HG02884 (cell line): ENCODE measurements around the gene PKP4.
"Not testable (repeated sequence)": the region's sequence is repeated elsewhere in the genome, so short reads cannot be mapped to it uniquely, and the experiment has no call there.

Experiments used
- ATAC-seq: cut with Tn5 transposase; IDR thresholded peaks from one replicate; pipeline ENCODE4 v1.9.1; 2021; ENCODE audit warnings: mild to moderate bottlenecking, moderate library complexity; ENCODE audit not compliant: unreplicated experiment

The PKP4 gene

DNA sequence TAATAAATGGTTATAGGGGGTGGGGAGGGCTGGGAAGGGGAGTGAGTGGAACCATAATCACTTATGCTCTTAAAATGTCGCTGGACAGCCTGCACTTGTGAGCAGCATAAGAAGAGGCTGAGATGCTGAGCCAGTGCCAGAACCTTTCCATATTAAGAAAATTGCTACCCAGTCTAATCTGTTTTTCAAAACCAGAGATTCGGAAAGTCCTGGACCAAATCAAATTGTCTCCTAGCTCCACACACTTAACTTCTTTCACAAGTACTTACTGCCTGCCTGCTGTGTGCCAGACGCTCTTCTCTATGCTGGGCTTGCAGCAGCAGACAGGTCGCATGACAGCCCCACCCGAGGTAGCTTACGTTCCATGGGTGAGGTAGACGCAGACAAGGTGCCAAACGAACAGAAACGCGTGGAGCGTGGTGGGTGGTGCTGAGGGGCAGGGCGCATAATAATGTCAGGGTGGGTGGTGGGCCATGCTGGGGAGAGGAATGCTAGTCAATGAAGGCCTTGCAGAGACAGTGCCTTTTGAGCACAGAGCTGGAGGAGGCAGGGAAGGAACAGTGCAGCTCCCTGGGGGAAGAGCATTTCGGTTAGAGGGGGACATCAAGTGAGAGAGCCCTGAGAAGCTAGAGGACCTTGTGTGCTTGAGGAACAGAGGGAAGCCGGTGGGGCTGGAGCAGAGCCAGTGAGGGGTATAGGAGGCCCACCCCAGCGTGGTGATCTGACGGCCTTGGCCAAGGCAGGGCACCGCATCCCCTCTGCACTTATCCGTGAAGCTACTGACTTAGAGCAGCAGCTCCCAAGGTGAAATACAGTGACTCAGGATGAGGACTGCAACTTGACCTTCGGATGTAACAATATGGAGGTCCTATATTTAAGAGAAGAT is 214.9 kb downstream of the PKP4 start:
- no peak for ATAC-seq

DNA sequence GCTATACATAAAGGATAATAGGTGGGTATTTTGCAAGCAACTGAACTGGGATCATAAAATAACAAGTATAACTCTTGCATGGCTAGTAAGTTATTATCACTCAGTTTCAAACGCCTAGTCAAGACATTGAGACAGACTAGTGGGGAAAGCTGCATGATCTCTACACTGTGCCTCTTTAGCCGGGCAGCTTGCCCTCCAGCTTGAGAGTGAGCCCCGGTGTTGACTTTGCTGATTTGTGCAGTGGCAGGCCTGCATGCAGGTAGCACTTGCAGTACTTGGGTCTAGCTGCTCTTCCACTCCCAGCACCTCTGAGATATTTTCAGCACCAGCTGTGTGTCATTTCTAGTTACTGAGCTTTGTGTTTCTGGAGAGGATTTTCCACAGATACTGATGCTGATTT is 219.5 kb downstream of the PKP4 start:
- no peak for ATAC-seq

DNA sequence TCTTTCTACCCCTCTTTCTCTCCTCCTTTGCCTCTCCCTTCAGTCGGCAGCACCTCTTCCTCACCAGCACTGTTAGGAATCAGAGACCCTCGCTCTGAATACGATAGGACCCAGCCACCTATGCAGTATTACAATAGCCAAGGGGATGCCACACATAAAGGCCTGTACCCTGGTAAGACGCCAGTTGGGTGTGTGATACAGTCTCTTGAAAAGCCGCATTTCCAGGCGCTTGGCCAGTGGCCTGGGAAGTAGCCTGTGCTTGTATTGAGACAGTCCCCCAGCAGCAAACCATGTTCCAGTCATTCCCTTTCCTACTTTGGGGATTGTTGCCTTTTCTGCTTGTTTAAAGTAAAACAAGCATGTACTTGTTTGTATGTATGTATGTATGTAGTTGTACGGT is 219.9 kb downstream of the PKP4 start:
- no peak for ATAC-seq

DNA sequence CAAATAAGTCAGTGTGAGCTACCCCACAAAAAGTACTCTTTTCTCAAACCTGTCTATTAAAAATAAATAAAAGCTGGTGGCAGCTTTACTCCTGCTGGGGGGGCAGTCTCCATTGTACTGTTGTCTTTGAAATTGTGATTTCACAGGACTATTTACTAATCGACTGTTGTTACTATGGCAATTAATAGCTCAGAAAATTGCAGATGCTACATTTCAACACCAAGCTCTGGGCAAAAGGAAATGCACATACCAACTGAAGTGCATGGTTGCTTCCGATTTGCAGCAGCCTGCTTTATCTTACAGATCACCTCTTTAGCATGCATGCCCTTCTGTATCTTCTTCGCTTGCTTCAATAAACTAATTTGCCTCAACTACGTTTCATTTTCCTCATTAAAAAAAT is 220.8 kb downstream of the PKP4 start:
- ATAC-seq: no peak

DNA sequence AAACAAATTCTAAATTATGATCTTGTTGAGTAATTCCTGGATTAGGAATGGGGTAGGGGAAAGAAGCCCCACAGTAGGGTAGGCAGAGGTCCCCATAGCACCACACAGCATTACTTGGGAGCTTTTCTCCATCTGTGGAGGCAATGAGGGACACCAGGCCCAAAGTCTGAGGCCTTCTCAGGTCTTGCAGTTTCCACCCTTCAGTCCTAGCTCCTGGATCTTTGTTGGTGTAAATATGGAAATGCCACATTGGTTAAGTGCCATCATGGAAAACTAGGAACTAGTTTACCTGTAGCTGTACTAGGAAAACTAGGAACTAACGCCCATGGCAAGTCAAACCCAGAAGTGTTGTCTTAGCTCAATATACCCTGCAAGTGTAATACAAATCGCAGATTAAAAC is 225.1 kb downstream of the PKP4 start:
- ATAC-seq: no peak

DNA sequence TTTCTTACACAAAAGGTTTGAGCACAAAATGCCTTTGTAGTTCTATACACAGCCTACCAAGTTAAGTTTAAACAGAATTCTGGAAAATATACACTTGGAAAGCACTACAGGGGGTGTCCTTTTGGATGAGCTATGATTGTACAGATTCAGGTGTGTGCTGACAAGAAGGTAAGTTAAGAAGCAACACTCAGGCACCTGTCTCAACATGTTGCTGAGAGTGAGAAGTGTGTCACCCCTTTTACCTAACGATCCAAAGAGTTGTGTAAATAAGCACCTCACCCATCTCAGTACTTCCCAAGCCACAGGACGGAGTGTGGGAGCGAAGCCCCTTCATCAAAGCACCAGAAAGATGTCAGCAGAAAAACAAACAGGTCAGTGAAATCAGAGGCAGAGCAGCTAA is 228.9 kb downstream of the PKP4 start:
- ATAC-seq: no peak

DNA sequence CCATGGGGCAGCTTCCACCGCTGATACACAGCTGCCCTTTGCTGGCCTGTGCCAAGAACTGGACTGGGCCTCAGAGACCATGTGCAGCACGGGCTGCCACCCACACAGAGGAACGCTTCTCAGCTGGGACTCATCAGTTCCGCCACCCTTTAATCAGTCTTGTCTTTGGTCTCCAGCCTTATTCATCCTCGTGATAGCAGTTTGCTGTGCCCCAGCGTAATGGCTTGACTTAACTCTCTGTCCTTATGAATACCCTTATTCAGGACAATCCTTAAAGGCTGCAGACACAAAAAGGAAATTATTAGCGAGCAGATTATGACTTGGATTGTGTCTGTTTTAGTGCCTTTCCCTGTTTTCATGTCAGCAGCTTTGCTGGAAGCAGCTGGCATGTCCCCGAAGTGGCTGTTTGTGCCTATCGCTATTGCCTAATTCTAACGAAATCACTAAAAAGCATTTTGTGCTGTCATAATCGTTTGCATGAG is 229.5 kb downstream of the PKP4 start:
- no peak for ATAC-seq

DNA sequence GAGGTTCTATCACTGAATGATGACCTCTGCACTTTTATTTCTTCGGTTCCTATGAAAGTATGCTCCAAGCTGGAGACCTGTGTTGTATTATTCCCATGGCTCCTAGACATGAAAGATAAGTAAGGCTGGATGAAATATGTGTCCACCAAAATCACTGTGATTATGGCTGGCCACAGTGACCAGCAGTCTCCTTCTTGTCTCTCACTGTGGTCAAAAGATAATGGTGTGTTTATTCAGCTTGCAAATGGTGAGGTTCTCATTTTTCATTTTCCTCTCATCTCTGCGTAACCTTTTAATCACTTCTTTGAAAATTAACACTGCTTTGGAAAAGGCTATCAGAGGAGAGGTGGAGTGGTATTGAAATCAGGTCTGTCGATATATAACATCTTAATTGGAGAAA is 230.6 kb downstream of the PKP4 start:
- no peak for ATAC-seq

DNA sequence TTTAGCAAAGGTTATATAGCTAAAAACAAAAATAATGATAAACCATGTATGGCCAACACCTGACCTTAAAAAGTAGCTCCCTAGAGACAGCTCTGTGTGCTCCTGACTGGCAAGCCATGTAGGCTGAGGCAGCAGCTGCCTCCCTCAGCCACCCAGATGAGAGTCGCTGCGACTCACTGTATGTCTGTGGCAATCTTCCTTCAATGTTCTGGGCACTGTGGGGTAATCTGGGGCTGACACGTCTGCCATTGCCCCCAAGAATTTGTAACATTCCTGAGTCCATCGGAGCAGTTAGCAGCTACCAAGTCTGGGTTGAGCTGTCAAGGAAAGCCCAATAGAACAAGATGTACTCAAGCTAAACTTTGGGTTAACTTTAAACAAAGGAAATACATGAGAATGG is 232.0 kb downstream of the PKP4 start:
- ATAC-seq: no peak

DNA sequence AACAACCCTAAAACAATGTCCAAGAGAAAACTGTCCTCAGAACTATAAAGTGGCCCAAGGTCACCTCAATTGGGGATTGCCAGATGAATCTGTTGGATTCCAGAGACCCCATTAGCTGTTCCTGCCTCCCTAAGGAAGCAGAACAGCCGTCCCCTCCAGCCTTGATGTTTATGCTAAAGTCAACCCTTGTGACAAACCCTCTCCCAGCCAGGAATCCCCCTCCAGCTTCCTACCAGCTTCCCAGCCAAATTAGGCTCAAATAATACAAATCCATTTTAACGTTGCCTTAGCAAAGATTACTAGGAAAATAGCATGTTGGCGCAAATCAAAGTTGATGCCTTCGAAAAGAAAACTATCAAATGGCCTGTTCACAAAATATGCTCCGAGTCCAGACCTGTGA is 232.6 kb downstream of the PKP4 start:
- ATAC-seq: no peak

DNA sequence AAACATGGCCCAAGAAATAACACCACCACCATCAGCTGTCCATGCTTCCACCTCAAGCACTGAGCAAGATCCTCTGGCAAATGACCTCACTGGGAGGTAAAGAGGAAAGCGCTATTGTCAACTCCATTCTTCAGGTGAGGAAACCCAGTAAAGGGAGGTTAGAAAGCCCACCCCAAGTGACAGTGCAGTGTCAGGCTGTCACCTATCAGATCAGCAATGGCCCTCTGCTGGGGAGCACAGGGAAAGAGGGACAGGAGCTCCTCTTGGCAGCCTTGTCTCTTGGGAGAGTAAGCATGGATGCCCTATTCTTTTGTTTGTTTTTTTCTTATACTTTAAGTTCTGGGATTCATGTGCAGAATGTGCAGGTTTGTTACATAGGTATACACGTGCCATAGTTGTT is 234.1 kb downstream of the PKP4 start:
- no peak for ATAC-seq

DNA sequence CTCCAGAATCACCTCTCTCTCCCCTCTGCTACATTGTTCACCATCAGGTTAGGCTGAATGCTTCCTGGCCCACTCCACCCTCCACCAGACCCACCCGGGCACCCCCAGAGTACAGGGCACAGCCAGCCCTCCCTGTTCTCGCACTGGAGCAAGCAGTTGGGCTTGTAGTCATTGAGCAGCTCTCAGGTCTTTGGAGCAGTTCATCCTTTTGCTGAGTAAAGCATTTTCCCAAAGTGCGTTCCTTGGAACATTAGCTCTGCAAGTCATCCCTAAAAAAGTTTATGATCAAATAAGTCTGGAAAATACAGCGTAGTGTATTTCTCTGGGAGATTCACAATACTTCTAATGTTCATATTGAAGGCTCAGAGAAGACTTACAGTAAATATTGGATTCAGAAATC is 234.9 kb downstream of the PKP4 start:
- no peak for ATAC-seq

DNA sequence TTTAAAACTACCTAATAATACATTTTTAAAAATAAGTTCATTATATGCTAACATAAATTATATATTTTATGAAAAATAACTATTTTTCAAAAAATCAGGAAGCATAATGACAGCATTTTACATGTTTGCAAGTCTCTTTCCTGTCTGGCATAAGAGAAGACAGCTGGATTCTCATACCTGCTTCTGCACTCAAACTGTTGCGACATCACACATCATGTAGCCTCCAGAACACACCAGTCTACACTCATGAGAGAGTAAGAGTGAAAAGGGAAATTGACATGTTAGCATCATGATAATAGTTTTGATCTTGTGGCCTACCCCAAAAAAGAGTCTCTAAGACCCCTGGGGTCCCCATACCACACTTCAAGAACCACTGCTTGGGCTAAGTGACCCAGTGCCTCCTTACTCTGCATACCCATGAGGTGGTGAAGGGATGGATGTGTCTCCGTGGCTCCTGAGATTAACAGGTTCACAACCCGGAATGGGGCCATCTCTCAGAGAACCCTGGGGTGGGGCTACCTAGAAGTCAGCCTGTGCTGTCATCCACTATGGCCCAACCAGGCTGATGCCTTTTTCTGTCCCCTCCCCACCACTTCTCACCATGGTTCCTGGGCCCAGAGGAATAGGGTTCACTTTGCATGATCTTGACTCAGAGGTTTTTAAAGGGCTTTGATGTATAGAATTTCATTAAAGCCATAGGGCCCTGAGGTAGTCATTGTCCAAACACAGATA is 235.8 kb downstream of the PKP4 start:
- ATAC-seq: no peak

DNA sequence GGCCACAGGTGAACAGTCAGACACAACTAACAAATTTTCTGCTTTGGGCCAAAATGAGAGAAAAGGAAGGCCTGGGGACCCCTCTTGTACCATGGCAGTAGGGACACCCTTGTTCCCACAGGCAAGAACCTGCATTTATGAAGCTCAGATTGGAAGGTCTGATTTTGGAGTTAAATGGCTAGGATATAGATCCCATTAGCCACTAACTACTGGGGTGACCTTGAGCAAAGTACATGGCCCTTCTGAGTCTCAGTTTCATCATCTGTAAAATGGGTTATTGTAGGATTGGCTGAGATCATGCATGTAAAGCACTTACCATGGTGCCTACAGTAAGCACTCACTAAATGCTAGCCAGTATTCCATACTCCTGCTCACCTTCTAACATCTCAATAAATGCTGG is 236.7 kb downstream of the PKP4 start:
- ATAC-seq: no peak

DNA sequence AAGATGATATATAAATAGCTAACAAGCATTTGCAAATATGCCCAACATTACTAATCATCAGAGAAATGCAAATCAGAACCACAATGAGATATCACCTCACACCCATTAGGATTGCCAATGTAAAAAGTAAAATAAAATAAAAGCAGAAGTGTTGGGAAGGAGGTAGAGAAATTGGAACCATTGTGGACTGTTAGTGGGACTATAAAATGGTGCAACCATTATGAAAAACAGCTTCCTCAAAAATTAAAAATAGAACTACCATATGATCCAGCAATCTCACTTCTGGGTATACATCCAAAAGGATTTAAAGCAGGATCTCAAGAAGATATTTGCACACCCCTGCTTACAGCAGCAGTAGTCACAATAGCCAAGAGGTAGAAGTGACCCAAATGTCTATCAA is 238.6 kb downstream of the PKP4 start:
- ATAC-seq: no peak

DNA sequence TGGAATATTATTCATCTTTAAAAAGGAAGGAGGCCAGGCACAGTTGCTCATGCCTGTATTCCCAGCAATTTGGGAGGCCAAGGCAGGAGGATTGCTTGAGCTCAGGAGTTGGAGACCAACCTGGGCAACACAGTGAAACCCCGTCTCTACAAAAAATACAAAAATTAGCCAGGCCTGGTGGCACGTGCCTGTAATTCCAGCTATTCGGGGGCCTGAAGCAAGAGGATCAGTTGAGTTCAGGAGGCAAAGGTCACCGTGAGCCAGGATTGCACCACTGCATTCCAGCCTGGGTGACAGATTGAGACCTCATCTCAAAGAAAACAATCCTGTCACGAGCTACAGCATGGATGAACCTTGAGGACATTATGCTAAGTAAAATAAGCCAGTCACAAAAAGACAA is 239.0 kb downstream of the PKP4 start:
- not testable (repeated sequence) for ATAC-seq

DNA sequence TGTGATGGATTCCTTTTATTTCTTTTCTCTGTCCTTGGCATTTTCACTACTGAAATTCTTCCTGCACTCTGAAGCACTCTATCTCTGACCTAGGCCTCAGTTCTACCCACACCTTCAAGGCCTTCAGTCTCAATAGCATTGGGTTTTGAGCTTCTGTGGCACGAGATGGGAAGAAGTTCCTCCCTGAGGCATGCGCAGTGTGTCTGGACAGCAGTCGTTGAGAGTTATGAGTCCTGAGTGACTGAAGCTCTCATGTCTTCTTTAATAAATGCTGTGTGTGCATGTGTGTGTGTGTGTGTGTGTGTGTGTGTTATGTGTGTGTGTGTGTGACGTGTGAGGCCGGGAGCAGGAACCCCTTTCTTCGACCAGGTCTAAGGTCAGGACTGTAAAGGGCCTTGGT is 242.6 kb downstream of the PKP4 start:
- ATAC-seq: no peak

DNA sequence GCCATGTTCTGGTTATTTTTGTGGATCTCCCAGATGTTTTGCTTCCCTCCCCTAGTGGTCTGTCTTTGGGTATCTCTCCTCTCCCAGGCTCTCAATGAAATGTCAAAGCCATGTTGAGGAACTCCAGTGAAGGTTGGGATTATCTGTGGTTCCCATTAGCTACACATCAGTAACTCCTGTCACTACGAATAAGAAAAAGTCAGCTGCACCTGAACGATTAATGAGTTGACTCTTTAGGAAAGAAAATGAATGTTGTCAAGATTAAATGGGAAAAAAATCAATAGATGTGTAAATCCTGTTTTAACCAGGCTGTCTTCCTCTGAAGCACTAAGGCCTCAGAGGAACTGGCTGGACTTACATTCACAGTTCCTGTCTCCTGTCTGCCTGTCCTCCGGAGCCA is 244.3 kb downstream of the PKP4 start:
- no peak for ATAC-seq

DNA sequence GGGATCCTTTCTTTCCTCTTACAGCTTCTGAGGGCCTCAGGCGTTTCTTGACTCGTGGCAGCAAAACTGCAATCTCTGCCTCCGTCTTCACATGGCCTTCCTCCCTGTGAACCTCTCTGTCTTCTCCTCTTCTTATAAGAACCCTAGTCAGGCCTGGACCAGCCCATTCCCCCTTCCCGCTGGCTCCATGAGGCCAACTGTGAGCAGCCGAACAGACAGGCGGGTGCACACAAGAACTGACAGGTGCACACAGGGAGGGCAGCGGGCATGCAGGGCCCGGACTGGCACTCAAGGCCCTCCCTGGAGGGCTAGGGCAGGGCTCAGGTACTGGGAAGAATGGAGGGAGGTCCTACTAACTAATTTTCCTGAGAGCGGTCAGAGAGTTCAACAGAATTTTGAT is 246.0 kb downstream of the PKP4 start:
- no peak for ATAC-seq

DNA sequence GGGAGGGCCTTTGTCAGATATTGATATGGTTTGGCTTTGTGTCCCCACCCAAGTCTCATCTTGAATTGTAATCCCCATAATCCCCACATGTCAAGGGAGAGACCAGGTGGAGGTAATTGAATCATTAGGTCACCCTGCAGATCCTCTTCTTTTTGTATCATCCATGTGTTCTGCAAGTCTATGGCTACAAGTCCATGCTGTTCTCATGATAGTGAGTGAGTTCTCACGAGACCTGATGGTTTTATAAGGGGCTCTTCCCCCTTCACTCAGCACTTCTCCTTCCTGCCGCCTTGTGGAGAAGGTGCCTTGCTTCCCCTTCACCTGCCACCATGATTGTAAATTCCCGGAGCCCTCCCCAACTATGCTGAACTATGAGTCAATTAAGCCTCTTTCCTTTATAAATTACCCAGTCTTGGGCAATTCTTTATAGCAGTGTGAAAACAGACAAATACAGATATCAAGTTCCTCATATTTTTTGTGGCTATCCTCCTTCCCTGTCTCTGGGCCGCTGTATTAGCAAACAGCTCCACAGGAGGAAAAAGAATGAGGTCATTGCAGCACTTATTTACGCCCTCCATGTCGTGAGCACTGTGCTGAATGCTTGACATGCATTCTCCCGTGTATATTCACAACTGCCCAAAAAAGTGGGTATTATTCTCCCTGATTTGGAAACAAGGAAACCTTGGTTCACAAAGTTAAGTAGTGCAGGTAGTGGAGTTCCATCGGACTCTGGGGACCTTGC is 248.1 kb downstream of the PKP4 start:
- not testable (repeated sequence) for ATAC-seq

DNA sequence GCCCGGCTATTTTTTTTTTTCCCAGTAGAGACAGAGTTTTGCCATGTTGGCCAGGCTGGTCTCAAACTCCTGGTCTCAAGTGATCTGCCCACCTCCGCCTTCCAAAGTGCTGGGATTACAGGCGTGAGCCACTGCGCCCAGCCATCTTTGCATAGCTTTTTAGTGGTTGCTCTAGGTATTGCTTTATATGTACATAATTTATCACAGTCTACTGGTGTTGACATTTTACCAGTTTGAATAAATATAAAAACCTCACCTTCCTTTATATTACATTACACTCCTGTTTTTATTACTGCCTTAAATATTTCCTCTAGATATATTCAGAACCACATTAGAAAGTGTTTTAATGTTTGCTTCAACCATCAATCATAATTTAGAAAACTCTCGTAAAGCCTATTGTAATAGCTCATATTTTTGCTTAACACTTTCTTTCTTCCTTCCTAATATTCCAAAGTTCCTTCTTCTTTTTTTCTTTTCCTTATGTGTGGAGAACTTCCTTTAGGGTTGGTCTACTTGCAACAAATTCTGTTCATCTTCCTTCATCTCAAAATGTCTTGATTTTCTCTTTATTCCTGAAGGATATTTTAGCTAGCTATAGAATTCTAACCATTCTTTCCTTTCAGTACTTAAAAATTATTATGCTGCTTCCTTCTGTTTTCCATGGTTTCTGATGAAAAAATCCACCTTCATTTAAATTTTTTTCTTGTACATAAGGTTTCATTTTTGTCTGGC is 256.2 kb downstream of the PKP4 start:
- ATAC-seq: no peak
